HG03175 (cell line): ENCODE results near the gene CD300LF.

Source experiments
- ATAC-seq: cut with Tn5 transposase; IDR thresholded peaks from one replicate; pipeline ENCODE4 v1.9.1; 2021; ENCODE audit warnings: mild to moderate bottlenecking, moderate library complexity; ENCODE audit not compliant: unreplicated experiment

Gene CD300LF

GRCh38 chr17:74691151-74691550 is 21.6 kb downstream of the CD300LF start:
- ATAC-seq: no peak

- ATAC-seq: no peak
These were observed 22.3 kb downstream of the CD300LF start for GRCh38 chr17:74690409-74690825.

- ATAC-seq: no peak
These were observed 24.8 kb downstream of the CD300LF start for GRCh38 chr17:74687886-74688285.

GRCh38 chr17:74686761-74687160 is 26.0 kb downstream of the CD300LF start:
- no peak for ATAC-seq

- no peak for ATAC-seq
These were observed 30.1 kb downstream of the CD300LF start for GRCh38 chr17:74682471-74683190.

- ATAC-seq: no peak
These were observed 30.7 kb downstream of the CD300LF start for GRCh38 chr17:74682028-74682427.

GRCh38 chr17:74680941-74681340 is 31.8 kb downstream of the CD300LF start:
- no peak for ATAC-seq

- ATAC-seq: no peak
These were observed 32.5 kb downstream of the CD300LF start for GRCh38 chr17:74680213-74680612.

GRCh38 chr17:74679374-74679773 is 33.3 kb downstream of the CD300LF start:
- ATAC-seq: no peak

GRCh38 chr17:74678541-74678940 is 34.2 kb downstream of the CD300LF start:
- no peak for ATAC-seq

- no peak for ATAC-seq
These were observed 34.9 kb downstream of the CD300LF start for GRCh38 chr17:74677558-74678466.

- no peak for ATAC-seq
These were observed 41.5 kb downstream of the CD300LF start for GRCh38 chr17:74671031-74671771.

- ATAC-seq: no peak
These were observed 42.4 kb downstream of the CD300LF start for GRCh38 chr17:74670329-74670728.

- no peak for ATAC-seq
These were observed 49.2 kb downstream of the CD300LF start for GRCh38 chr17:74663561-74663960.

GRCh38 chr17:74659889-74660288 is 52.8 kb downstream of the CD300LF start:
- no peak for ATAC-seq

- no peak for ATAC-seq
These were observed 54.1 kb downstream of the CD300LF start for GRCh38 chr17:74658620-74659019.

- no peak for ATAC-seq
These were observed 58.0 kb downstream of the CD300LF start for GRCh38 chr17:74654742-74655141.

- ATAC-seq: no peak
These were observed 60.7 kb downstream of the CD300LF start for GRCh38 chr17:74652020-74652419.

- ATAC-seq: no peak
These were observed 62.8 kb downstream of the CD300LF start for GRCh38 chr17:74649909-74650308.

GRCh38 chr17:74647871-74648672 is 64.7 kb downstream of the CD300LF start:
- ATAC-seq: no peak

- ATAC-seq: no peak
These were observed 66.5 kb downstream of the CD300LF start for GRCh38 chr17:74646231-74646630.
